Vagina (tissue), 2 donors: ENCODE data around the gene CBR1.

Experiments
- POLR2A ChIP-seq, 2 donors: fragments of 450-650 bp; IDR thresholded peaks; one replicate each; pipeline ENCODE4 v1.6.1; 2017; ENCODE audit warnings: antibody characterized with exemption in 2 of 2, mild to moderate bottlenecking in 2 of 2, moderate library complexity in 2 of 2
- TF ChIP-seq, protein P1 (sequence below), 3 experiments: fragments of 450-650 bp in 2 of 3; fragments of 200-600 bp in 1 of 3; sonication (generic) in 1 of 3; IDR thresholded peaks; one replicate each; pipeline ENCODE4 v1.5.1; 2017 to 2019; ENCODE audit warnings: antibody characterized with exemption in 3 of 3, mild to moderate bottlenecking in 2 of 3, moderate library complexity in 2 of 3

DNA sequence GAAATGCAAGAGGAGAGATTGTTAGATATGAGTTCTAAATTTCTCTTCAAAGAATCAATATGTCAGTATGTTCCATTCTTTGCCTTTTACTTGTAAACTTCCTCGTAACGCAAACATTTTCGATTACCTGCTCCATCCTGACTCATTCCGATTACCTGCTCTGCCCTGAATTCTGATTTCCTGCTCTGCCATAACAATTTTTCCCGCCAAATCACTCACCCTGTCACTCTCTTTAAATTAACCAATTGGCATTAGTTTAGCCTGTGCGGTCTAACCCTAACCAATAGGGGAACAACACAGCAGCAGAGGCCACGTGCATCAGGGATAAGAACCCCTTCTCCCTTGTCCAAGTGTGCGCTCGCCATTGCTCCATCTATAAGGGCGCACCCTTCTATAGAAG is 40.0 kb downstream of the CBR1 start:
- TF ChIP-seq, protein P1, sequence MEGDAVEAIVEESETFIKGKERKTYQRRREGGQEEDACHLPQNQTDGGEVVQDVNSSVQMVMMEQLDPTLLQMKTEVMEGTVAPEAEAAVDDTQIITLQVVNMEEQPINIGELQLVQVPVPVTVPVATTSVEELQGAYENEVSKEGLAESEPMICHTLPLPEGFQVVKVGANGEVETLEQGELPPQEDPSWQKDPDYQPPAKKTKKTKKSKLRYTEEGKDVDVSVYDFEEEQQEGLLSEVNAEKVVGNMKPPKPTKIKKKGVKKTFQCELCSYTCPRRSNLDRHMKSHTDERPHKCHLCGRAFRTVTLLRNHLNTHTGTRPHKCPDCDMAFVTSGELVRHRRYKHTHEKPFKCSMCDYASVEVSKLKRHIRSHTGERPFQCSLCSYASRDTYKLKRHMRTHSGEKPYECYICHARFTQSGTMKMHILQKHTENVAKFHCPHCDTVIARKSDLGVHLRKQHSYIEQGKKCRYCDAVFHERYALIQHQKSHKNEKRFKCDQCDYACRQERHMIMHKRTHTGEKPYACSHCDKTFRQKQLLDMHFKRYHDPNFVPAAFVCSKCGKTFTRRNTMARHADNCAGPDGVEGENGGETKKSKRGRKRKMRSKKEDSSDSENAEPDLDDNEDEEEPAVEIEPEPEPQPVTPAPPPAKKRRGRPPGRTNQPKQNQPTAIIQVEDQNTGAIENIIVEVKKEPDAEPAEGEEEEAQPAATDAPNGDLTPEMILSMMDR (IDR thresholded peaks at IDR 0.05), result no peak
- TF ChIP-seq POLR2A (IDR thresholded peaks at IDR 0.05), result no peak
